ENCODE results near the gene P2RY1. TPM values are rescaled to one million over a fixed set of nuclear protein-coding genes. Genes with fewer than 3 reads are reported as not detected.

The P2RY1 gene
- total RNA-seq, 4 donors from 2014 or later = 0.66 to 1.4 (median 0.90) TPM

GRCh38 chr3:152879130-152879789 is 44.3 kb downstream of the P2RY1 start:
- H3K27me3 ChIP-seq = no peaks in the 10 kb centered on the region
- in situ Hi-C loops (cut with MboI; ENCODE audit: low sequenced_read_pairs in 4 of 4) (no loop called here), intact Hi-C loops (cut with DNase I; ENCODE audit: low total_unique reads) (no loop called here)
- H3K36me3 ChIP-seq = no peaks in the 10 kb centered on the region
- DNase-seq = no peak
- H3K4me1 ChIP-seq = no peaks in the 10 kb centered on the region
- ATAC-seq = no peak
- H3K27ac ChIP-seq = no peak overlapping the region
- no peaks in the 10 kb centered on the region for H3K9me3 ChIP-seq
- TF ChIP-seq POLR2A (IDR thresholded peaks at IDR 0.05) (no peak), CTCF (IDR thresholded peaks at IDR 0.05 in 4 of 5, conservative IDR thresholded peaks at IDR 0.05 in 1 of 5) (no peak)
- no peak overlapping the region for H3K4me3 ChIP-seq

- DNase-seq (no peak), ATAC-seq (no peak)
- intact Hi-C loops (cut with DNase I; ENCODE audit: low total_unique reads) (no loop called here), in situ Hi-C loops (cut with MboI; ENCODE audit: low sequenced_read_pairs in 4 of 4) (no loop called here)
- no peak overlapping the region for H3K4me3 ChIP-seq
- no peaks in the 10 kb centered on the region for H3K27me3 ChIP-seq
- no peaks in the 10 kb centered on the region for H3K36me3 ChIP-seq
- H3K9me3 ChIP-seq = no peaks in the 10 kb centered on the region
- no peaks in the 10 kb centered on the region for H3K4me1 ChIP-seq
- H3K27ac ChIP-seq = no peak overlapping the region
- no peak for TF ChIP-seq CTCF (IDR thresholded peaks at IDR 0.05 in 4 of 5, conservative IDR thresholded peaks at IDR 0.05 in 1 of 5)
- no peak for TF ChIP-seq POLR2A (IDR thresholded peaks at IDR 0.05)
Observed at GRCh38 chr3:152879790-152880174, 44.9 kb downstream of the P2RY1 start.

- no peak overlapping the region for H3K4me3 ChIP-seq
- intact Hi-C loops (cut with DNase I; ENCODE audit: low total_unique reads) = no loop called here
- in situ Hi-C loops (cut with MboI; ENCODE audit: low sequenced_read_pairs in 4 of 4) = no loop called here
- no peaks in the 10 kb centered on the region for H3K27me3 ChIP-seq
- H3K9me3 ChIP-seq = no peaks in the 10 kb centered on the region
- no peaks in the 10 kb centered on the region for H3K36me3 ChIP-seq
- DNase-seq (no peak), ATAC-seq (no peak)
- no peak for TF ChIP-seq CTCF (IDR thresholded peaks at IDR 0.05 in 4 of 5, conservative IDR thresholded peaks at IDR 0.05 in 1 of 5)
- no peak for TF ChIP-seq POLR2A (IDR thresholded peaks at IDR 0.05)
- no peak overlapping the region for H3K27ac ChIP-seq
- H3K4me1 ChIP-seq = no peaks in the 10 kb centered on the region
Observed at GRCh38 chr3:152885076-152885475, 50.1 kb downstream of the P2RY1 start.
